Heart right ventricle (tissue), 16 donors: ENCODE data around the gene NEK5. TPM values are rescaled to one million over a fixed set of nuclear protein-coding genes. Genes with fewer than 3 reads are reported as not detected.

ENCODE experiments used
- ATAC-seq, 8 donors: fragments of 200-7000 bp; cut with Tn5 transposase; one replicate each; pipeline ENCODE4 v1.9.1; 2020; ENCODE audit warnings: mild to moderate bottlenecking in 8 of 8, moderate library complexity in 8 of 8, moderate number of reproducible peaks in 1 of 8
- DNase-seq, 2 donors: peaks; one replicate each; pipeline ENCODE4 v3.0.0-alpha.2; 2020
- H3K27ac ChIP-seq, 10 donors: fragments of 200-600 bp; sonication (generic) in 2 of 10; one replicate each; pipeline versions ENCODE4 v1.5.0 to v1.8.0; 2020 to 2022; ENCODE audit warnings: mild to moderate bottlenecking in 3 of 10
- H3K27me3 ChIP-seq, 7 donors: fragments of 200-600 bp; one replicate each; pipeline ENCODE4 v1.8.0; 2021 to 2022; ENCODE audit warnings: mild to moderate bottlenecking in 2 of 7
- H3K36me3 ChIP-seq, 9 donors: fragments of 200-600 bp; sonication (generic) in 1 of 9; one replicate each; pipeline versions ENCODE4 v1.5.0 to v1.8.0; 2020 to 2022; ENCODE audit warnings: mild to moderate bottlenecking in 2 of 9
- H3K4me1 ChIP-seq, 9 donors: fragments of 200-600 bp; sonication (generic) in 1 of 9; one replicate each; pipeline versions ENCODE4 v1.5.0 to v1.8.0; 2020 to 2022; ENCODE audit warnings: mild to moderate bottlenecking in 4 of 9
- H3K4me3 ChIP-seq, 10 donors: fragments of 200-600 bp; sonication (generic) in 2 of 10; one replicate each; pipeline versions ENCODE4 v1.5.0 to v1.8.0; 2020 to 2022; ENCODE audit warnings: mild to moderate bottlenecking in 7 of 10, moderate library complexity in 2 of 10
- H3K9me3 ChIP-seq, 11 donors: fragments of 200-600 bp in 10 of 11; sonication (generic) in 2 of 11; one replicate each; pipeline versions ENCODE4 v1.5.0 to v1.8.0; 2013 to 2022; ENCODE audit warnings: mild to moderate bottlenecking in 2 of 11, control low read depth in 1 of 11, moderate library complexity in 1 of 11
- CTCF ChIP-seq, 9 donors: fragments of 200-600 bp; sonication (generic) in 2 of 9; IDR thresholded peaks; one replicate each; pipeline versions ENCODE4 v1.5.0 to v1.8.0; 2021 to 2022; ENCODE audit warnings: antibody characterized with exemption in 9 of 9, mild to moderate bottlenecking in 5 of 9, moderate library complexity in 1 of 9
- WGBS, 2 donors: extraction: QIAGEN DNeasy Blood & Tissue Kit; methylation state at CpG; one replicate each; pipeline ENCODE4 v1.1.7; 2013; ENCODE audit warnings: inconsistent platforms in 1 of 2; 5-methylcytosine and 5-hydroxymethylcytosine counted together
- intact Hi-C, 10 donors: fragments of 100-400 bp; cut with DNase I; formaldehyde crosslinking; loops; one replicate each; pipeline versions ENCODE4 v1.11.1 to v1.14.2; 2022
- polyA plus RNA-seq, 2 donors: library from polyadenylated mRNA; stranded (reverse); fragments of 200-250 nt; gene quantifications; one replicate each; pipeline ENCODE4 v1.2.3, GENCODE V29; 2013
- total RNA-seq, 10 donors: library from RNA; stranded (reverse); fragmentation: NEBNext Ultra II Directional in 3 of 10; extraction: Animal tissue kit (Norgen Biotek cat#: 25700) in 3 of 10; gene quantifications; one replicate each; pipeline versions ENCODE4 v1.2.1 to v1.2.4, GENCODE V29; 2021 to 2023
- donor health status: Arrhythmogenic right ventricular cardiomyopathy.
- donor health status: ischemic (EF 13 %, LVEDD 7.1; RV severe dilation, severe dysfunction).
- donor health status: healthy with polysubstance abuse.
- donor health status: DM: no; HTN: yes; CAD: no.
- donor health status: DM: no; HTN: no; CAD: no.
- donor health status: ischemic (EF 25% LVEDD 6.9; RV normal size, moderate dysfunction).
- donor health status: ischemic (EF 25% LVEDD 5.7; RV mildly dilated, moderate dysfunction).
- donor health status: healthy.
- donor health status: DM: yes; HTN: yes; CAD: no.
- donor health status: Ischemic cardiomyopathy.
- donor health status: ischemic (EF 35%, LVEDD 5.7; RV mildly dilated, moderate dysfunction).
- donor health status: nonischemic (EF 11% LVEDD 7.7; RV severe dilation, severe dysfunction).
- donor health status: DM: yes; HTN: yes; CAD: no.
- donor health status: PGD.
- donor health status: ischemic (EF 29% LVEDD 5.4; RV normal size, mild dysfunction).
- donor health status: nonischemic (EF 23%, LVEDD 6.1; RV moderate dilation, normal function).

The NEK5 gene
- total and polyA plus RNA-seq, 12 donors = 0.03 to 0.93 (median 0.25) TPM; not detected in 1

DNA sequence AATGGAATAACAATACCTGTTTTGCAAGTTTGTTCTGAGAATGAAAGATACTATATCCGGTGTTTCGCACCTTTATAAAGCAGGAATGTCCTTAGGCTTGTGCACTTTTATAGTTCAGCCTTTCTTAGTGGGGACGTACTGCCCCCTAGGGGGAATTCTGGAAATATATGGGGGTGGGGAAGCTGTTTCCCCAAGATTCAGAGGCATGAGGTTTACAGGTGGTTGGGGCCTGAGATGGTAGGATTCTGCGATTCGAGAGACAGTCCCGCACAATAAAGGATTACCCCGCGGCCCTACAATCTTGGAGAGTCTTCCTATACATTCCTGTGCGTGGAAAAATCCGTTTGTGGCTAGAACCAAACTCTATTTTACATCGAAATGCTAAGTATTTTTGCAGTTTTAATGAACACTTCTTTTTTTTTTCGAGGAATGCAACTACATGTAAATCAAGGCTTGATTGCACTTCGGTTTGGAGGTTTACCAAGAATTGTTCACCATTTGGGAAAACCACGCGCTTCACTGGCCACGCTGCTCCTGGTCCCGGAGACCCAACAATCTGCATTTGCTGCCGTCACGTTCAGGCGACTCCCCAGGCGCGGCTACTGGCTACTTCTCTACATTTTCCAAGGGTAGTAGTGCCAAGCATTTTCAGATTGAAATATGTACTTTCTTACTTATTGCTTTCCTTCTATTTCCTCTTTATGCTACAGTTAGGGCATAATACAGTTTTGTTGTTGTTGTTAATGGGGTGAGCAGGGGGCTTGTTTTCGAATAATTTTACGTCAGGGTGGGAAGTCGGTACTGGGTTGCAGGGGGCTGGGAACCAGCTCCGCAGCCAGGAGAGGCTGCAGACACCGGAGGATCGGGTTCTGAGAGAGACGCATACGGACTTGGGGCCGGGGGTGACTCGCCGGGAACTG lies 830 bp downstream of the NEK5 start:
- H3K4me3 ChIP-seq = peak overlapping the region; percentile 59 to 78 (median 74)
- peak; percentile 75 to 89 (median 84) for TF ChIP-seq CTCF (IDR thresholded peaks at IDR 0.05)
- H3K4me1 ChIP-seq = peaks cover 0 to 22% (median 13%) of the 10 kb centered on the region in 9 donors
- H3K9me3 ChIP-seq = peaks cover 0 to 4% (median 0%) of the 10 kb centered on the region in 11 donors
- intact Hi-C loops = loop anchor here (1.0 to 10.0 kb wide), 17 partner anchors 53 to 313 kb away; partner anchors contain the start of gene TMEM272 (in 4 of the 10)
- H3K27ac ChIP-seq = peak overlapping the region in 4 of 10 donors; percentile 1 to 53 (median 28)
- WGBS, 2 donors = 1% methylated on average over 33 of the region's 33 CpGs
- H3K27me3 ChIP-seq = no peaks in the 10 kb centered on the region
- peaks cover 0 to 27% (median 22%) of the 10 kb centered on the region in 9 donors for H3K36me3 ChIP-seq
- peak; percentile 76 to 93 (median 87) for ATAC-seq
- peak; percentile 16 to 66 for DNase-seq

- no peak for TF ChIP-seq CTCF (IDR thresholded peaks at IDR 0.05)
- Histone ChIP-seq H3K27me3 (no peaks in the 10 kb centered on the region), H3K4me3 (peak overlapping the region in 3 of 10 donors; percentile 73 to 78 (median 78)), H3K9me3 (peaks cover 0 to 4% (median 0%) of the 10 kb centered on the region in 11 donors), H3K27ac (no peak overlapping the region), H3K4me1 (peaks cover 0 to 22% (median 13%) of the 10 kb centered on the region in 9 donors), H3K36me3 (peaks cover 0 to 20% (median 16%) of the 10 kb centered on the region in 9 donors)
- DNase-seq (no peak), ATAC-seq (peak in 5 of 8 donors; percentile 5 to 16 (median 6))
- intact Hi-C loops = loop anchor here (1.0 to 10.0 kb wide), 15 partner anchors 53 to 313 kb away; partner anchors contain the start of gene TMEM272 (in 4 of the 10)
- WGBS, 2 donors = 39 to 47% methylated on average over 6 of the region's 6 CpGs
Measured at GRCh38 chr13:52127378-52127777, 1.5 kb downstream of the NEK5 start.

DNA sequence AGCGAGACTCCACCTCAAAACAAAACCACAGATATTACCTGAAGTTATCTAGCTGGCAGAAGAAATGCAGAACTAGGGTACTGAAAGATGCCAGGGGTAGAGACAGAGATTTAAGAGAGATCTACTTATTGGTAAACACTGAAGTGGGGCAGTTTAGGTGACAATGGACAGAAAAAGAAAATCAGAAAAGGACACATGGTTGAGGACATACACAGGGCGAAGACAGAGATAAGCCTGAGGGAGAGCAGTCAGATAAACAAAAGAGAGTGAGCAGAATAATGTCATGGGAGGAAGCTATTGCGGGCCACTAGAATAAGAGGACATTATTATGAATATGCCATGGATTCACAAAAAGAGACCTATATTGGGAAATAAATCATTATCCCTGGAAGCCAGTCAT lies 3.3 kb downstream of the NEK5 start:
- H3K4me1 ChIP-seq = peaks cover 0 to 22% (median 13%) of the 10 kb centered on the region in 9 donors
- no peak overlapping the region for H3K27ac ChIP-seq
- no peak for TF ChIP-seq CTCF (IDR thresholded peaks at IDR 0.05)
- ATAC-seq = no peak
- H3K4me3 ChIP-seq = no peak overlapping the region
- intact Hi-C loops = loop anchor here (5.0 to 10.0 kb wide), 10 partner anchors 51 to 311 kb away; partner anchors contain the start of gene TMEM272 (in 4 of the 10)
- no peaks in the 10 kb centered on the region for H3K27me3 ChIP-seq
- peaks cover 0 to 2% (median 0%) of the 10 kb centered on the region in 9 donors for H3K36me3 ChIP-seq
- no peak for DNase-seq
- WGBS, 2 donors = 81 to 82% methylated on average over 3 of the region's 3 CpGs
- H3K9me3 ChIP-seq = no peaks in the 10 kb centered on the region

DNA sequence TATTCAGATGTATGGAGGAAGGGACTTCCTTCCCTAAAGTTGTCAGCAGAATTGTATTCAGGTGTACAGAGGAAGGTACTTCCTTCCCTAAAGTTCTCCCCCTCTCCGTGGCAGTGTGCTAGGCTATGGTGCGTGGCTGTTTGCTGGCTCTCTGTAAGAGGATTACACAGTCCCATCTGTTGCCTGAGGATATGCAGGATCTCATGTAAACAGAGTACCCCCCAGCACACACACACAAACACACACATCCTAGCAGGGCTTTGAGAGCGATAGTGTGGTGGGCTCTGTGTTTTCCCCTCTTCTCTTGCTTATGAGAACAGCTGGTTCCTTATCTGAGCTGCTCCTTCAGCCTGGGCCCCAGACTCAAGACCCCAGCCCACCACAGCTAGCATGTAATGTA lies 10.3 kb downstream of the NEK5 start:
- Histone ChIP-seq H3K27me3 (no peaks in the 10 kb centered on the region), H3K36me3 (no peaks in the 10 kb centered on the region), H3K27ac (no peak overlapping the region), H3K9me3 (no peaks in the 10 kb centered on the region), H3K4me1 (no peaks in the 10 kb centered on the region), H3K4me3 (no peak overlapping the region)
- 62 to 70% methylated on average over 3 of the region's 3 CpGs for WGBS, 2 donors
- ATAC-seq (no peak), DNase-seq (no peak)
- intact Hi-C loops = no loop called here
- TF ChIP-seq CTCF (IDR thresholded peaks at IDR 0.05) = no peak
